IMR-90 (cell line): ENCODE data around the gene DIP2C. TPM values are rescaled to one million over a fixed set of nuclear protein-coding genes. Genes with fewer than 3 reads are reported as not detected.
"Not testable (repeated sequence)": the region's sequence is repeated elsewhere in the genome, so short reads cannot be mapped to it uniquely, and the experiment has no call there.

ENCODE experiments used
- ATAC-seq: fragments of 200-7000 bp; cut with Tn5 transposase; 2 replicates; pipeline ENCODE4 v1.9.1; 2020; ENCODE audit warnings: low read depth, mild to moderate bottlenecking, moderate library complexity
- BruUV-seq: library from RNA; stranded (reverse); fragments of 400-500 nt; replicated peaks from 2 replicates; lab custom pipeline; 2021; lab: Mats Ljungman, UMichigan
- CTCF ChIA-PET: fragments of 300-600 bp; formaldehyde crosslinking; extraction: SDS; loops from one replicate; lab custom pipeline; 2021; ENCODE audit warnings: antibody characterized with exemption; lab: Yijun Ruan, JAX
- POLR2A ChIA-PET: fragments of 300-600 bp; sonication (Branson Sonifier 250); formaldehyde crosslinking; loops from one replicate; lab custom pipeline; 2022; ENCODE audit warnings: antibody characterized with exemption; ENCODE audit not compliant: unreplicated experiment; lab: Charles Lee
- DNase-seq: peaks from one replicate; pipeline ENCODE4 v3.0.0; 2013
- H2AFZ ChIP-seq: replicated peaks from 2 replicates; pipeline ENCODE3; 2013; ENCODE audit warnings: low read length, mild to moderate bottlenecking; ENCODE audit not compliant: poor library complexity
- H2AK5ac ChIP-seq: 2 replicates; pipeline ENCODE4 v1.6.1; 2013; ENCODE audit warnings: low read depth, low read length, inconsistent platforms
- H2AK9ac ChIP-seq: replicated peaks from 2 replicates; pipeline ENCODE3; 2013; ENCODE audit warnings: mild to moderate bottlenecking, low read depth, low read length, moderate library complexity; ENCODE audit not compliant: poor library complexity
- H2BK120ac ChIP-seq: 2 replicates; pipeline ENCODE4 v1.6.1; 2013; ENCODE audit warnings: low read depth, low read length, inconsistent platforms
- H2BK15ac ChIP-seq: 3 replicates; pipeline ENCODE4 v1.6.1; 2013; ENCODE audit warnings: low read depth, low read length, inconsistent platforms
- H2BK20ac ChIP-seq: 2 replicates; pipeline ENCODE4 v1.6.1; 2013; ENCODE audit warnings: low read depth, mild to moderate bottlenecking, inconsistent platforms, low read length, moderate library complexity
- H2BK5ac ChIP-seq: 2 replicates; pipeline ENCODE4 v1.6.1; 2013; ENCODE audit warnings: mild to moderate bottlenecking, low read depth, low read length, inconsistent platforms; ENCODE audit not compliant: poor library complexity, severe bottlenecking
- H3K14ac ChIP-seq: replicated peaks from 2 replicates; pipeline ENCODE4 v1.6.1; 2013; ENCODE audit warnings: low read depth, low read length, inconsistent platforms
- H3K18ac ChIP-seq: 2 replicates; pipeline ENCODE4 v1.6.1; 2013; ENCODE audit warnings: low read depth, low read length, control low read depth
- H3K23ac ChIP-seq: 2 replicates; pipeline ENCODE4 v1.6.1; 2013; ENCODE audit warnings: low read depth, low read length, inconsistent platforms
- H3K27ac ChIP-seq: 2 replicates; pipeline ENCODE4 v1.5.1; 2013; ENCODE audit warnings: mild to moderate bottlenecking, control low read depth, low read length; ENCODE audit not compliant: insufficient read depth
- H3K27me3 ChIP-seq: 2 replicates; pipeline ENCODE4 v1.6.1; 2013; ENCODE audit warnings: low read length; ENCODE audit not compliant: control insufficient read depth, insufficient read depth
- H3K36me3 ChIP-seq: 2 replicates; pipeline ENCODE4 v1.6.1; 2013; ENCODE audit warnings: low read length, mixed read lengths; ENCODE audit not compliant: control insufficient read depth, insufficient read depth
- H3K4ac ChIP-seq: 2 replicates; pipeline ENCODE4 v1.6.1; 2013; ENCODE audit warnings: low read depth, low read length, inconsistent platforms
- H3K4me1 ChIP-seq: 2 replicates; pipeline ENCODE4 v1.6.1; 2013; ENCODE audit warnings: low read length, mixed read lengths; ENCODE audit not compliant: control insufficient read depth, insufficient read depth
- H3K4me2 ChIP-seq: 2 replicates; pipeline ENCODE4 v1.6.1; 2013; ENCODE audit warnings: low read depth, mild to moderate bottlenecking, control low read depth, low read length, moderate library complexity
- H3K4me3 ChIP-seq: 2 replicates; pipeline ENCODE4 v1.5.1; 2013; ENCODE audit warnings: low read depth, mild to moderate bottlenecking, control low read depth, low read length, moderate library complexity; ENCODE audit not compliant: insufficient read depth
- H3K56ac ChIP-seq: 2 replicates; pipeline ENCODE4 v1.6.1; 2013; ENCODE audit warnings: low read length, inconsistent platforms; ENCODE audit not compliant: insufficient read depth; ENCODE audit errors: extremely low read depth
- H3K79me1 ChIP-seq, 2 experiments: 2 replicates each; pipeline ENCODE4 v1.6.1; 2013; ENCODE audit warnings: low read length in 2 of 2, inconsistent platforms in 1 of 2, low read depth in 1 of 2
- H3K9ac ChIP-seq: 2 replicates; pipeline ENCODE4 v1.6.1; 2013; ENCODE audit warnings: low read depth, low read length, control low read depth
- H3K9me1 ChIP-seq: 2 replicates; pipeline ENCODE4 v1.6.1; 2013; ENCODE audit warnings: low read length, inconsistent platforms; ENCODE audit not compliant: insufficient read depth
- H3K9me3 ChIP-seq: 2 replicates; pipeline ENCODE4 v1.6.1; 2013; ENCODE audit warnings: low read length; ENCODE audit not compliant: control insufficient read depth, insufficient read depth
- H4K20me1 ChIP-seq: 2 replicates; pipeline ENCODE4 v1.6.1; 2013; ENCODE audit warnings: low read length, inconsistent platforms; ENCODE audit not compliant: insufficient read depth
- H4K5ac ChIP-seq: 2 replicates; pipeline ENCODE4 v1.6.1; 2013; ENCODE audit warnings: mild to moderate bottlenecking, low read depth, low read length, control low read depth
- H4K8ac ChIP-seq, 2 experiments: 2 replicates each; pipeline ENCODE4 v1.6.1; 2013; ENCODE audit warnings: low read depth in 2 of 2, low read length in 2 of 2, control low read depth in 1 of 2, inconsistent platforms in 1 of 2
- H4K91ac ChIP-seq: 2 replicates; pipeline ENCODE4 v1.6.1; 2013; ENCODE audit warnings: low read depth, low read length, inconsistent platforms; ENCODE audit not compliant: insufficient read depth
- CEBPB ChIP-seq: IDR thresholded peaks from 2 replicates; pipeline ENCODE4 v1.6.1; 2012; ENCODE audit warnings: low read depth, low read length, improper control_type of control experiment
- WGBS, 2 experiments: methylation state at CpG; one replicate each; pipeline versions ENCODE4 v1.1.5 to v1.1.7; 2013; ENCODE audit warnings: missing lambda C conversion rate in 2 of 2; ENCODE audit not compliant: insufficient read length in 1 of 2; ENCODE audit errors: extremely low coverage in 2 of 2; 5-methylcytosine and 5-hydroxymethylcytosine counted together
- dilution Hi-C: fragments of 300-500 bp; cut with HindIII; formaldehyde crosslinking; loops from one replicate; pipeline ENCODE4 v1.14.3; 2018; ENCODE audit warnings: low sequenced_read_pairs; ENCODE audit not compliant: unreplicated experiment
- in situ Hi-C: fragments of 300-500 bp; cut with MboI; formaldehyde crosslinking; loops from 3 replicates; pipeline ENCODE4 v1.14.3; 2019; ENCODE audit warnings: low sequenced_read_pairs, inconsistent platforms, mixed read lengths
- intact Hi-C: fragments of 100-400 bp; cut with micrococcal nuclease; formaldehyde crosslinking; loops from 2 replicates; pipeline ENCODE4 v1.10.0; 2022
- polyA plus RNA-seq, 3 experiments: library from polyadenylated mRNA; depleted of rRNA; stranded (reverse); fragments of >200 nt; gene quantifications; 2 replicates each; pipeline ENCODE4 v1.2.3, GENCODE V29; 2012; ENCODE audit warnings: low replicate concordance in 1 of 3
- total RNA-seq: library from RNA; depleted of rRNA; stranded (reverse); fragments of >200 nt; gene quantifications from 2 replicates; pipeline ENCODE4 v1.2.3, GENCODE V29; 2012

DIP2C gene
- total and polyA plus RNA-seq, 2 of the 4 experiments (the other 2 are of a cell fraction): 8.6 to 17.3 TPM

DNA sequence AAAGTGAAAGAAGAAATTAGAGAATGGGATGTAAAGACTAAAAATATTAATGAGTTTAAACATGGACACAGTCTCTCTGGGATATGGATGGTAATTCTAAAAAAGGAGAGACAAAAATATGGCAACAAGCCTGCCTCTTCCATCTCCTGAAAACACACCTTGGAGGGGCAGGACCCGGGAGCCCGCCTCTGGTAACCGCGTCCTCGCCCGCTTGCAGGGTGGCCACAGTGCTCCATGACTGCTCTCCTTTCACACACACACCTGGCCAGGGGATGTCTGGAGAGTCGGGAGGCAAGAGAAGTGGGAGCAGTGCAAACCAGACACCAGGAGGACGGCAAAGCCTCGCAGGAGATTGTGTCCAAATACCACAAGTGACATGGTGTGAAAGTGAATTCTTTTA lies 387.9 kb downstream of the DIP2C start:
- no peak overlapping the region for H2AK5ac ChIP-seq
- H3K14ac ChIP-seq: no peak overlapping the region
- no peak overlapping the region for H4K91ac ChIP-seq
- peaks cover 25% of the 10 kb centered on the region for H3K36me3 ChIP-seq
- no peak overlapping the region for H2AK9ac ChIP-seq
- no peak overlapping the region for H4K5ac ChIP-seq
- peaks cover 3% of the 10 kb centered on the region; the same call in 1 of the 2 replicates for H4K20me1 ChIP-seq
- H2BK5ac ChIP-seq: no peak overlapping the region
- dilution Hi-C loops (no loop called here), intact Hi-C loops (no loop called here), in situ Hi-C loops (no loop called here)
- no peak overlapping the region for H3K4me3 ChIP-seq
- H3K56ac ChIP-seq: no peak overlapping the region
- no peak overlapping the region for H4K8ac ChIP-seq
- H3K9me1 ChIP-seq: peaks cover 28% of the 10 kb centered on the region
- no TSS peak for BruUV-seq
- ChIA-PET POLR2A (no interaction called here), CTCF (no interaction called here)
- no peaks in the 10 kb centered on the region for H3K9me3 ChIP-seq
- 93% methylated on average over 3 of the region's 9 CpGs; no CpG with 5 or more reads in 1 of the 2 experiments for WGBS, 2 experiments
- H3K4me2 ChIP-seq: no peak overlapping the region
- H2BK120ac ChIP-seq: no peak overlapping the region
- no peak overlapping the region for H3K23ac ChIP-seq
- H2BK20ac ChIP-seq: no peak overlapping the region
- H2BK15ac ChIP-seq: no peak overlapping the region
- H3K9ac ChIP-seq: no peak overlapping the region
- H3K4me1 ChIP-seq: peaks cover 9% of the 10 kb centered on the region
- no peak overlapping the region for H3K27ac ChIP-seq
- TF ChIP-seq CEBPB: no peak
- H3K4ac ChIP-seq: no peak overlapping the region
- H3K27me3 ChIP-seq: no peaks in the 10 kb centered on the region
- H3K18ac ChIP-seq: no peak overlapping the region
- no peak for ATAC-seq
- peaks cover 7 to 48% of the 10 kb centered on the region in 2 experiments; a peak in 3 of 4 replicates for H3K79me1 ChIP-seq
- H2AFZ ChIP-seq: no peak overlapping the region
- no peak for DNase-seq

- POLR2A ChIA-PET, H3K27me3 ChIP-seq, H3K9ac ChIP-seq, H3K4ac ChIP-seq, H3K9me3 ChIP-seq, H2BK15ac ChIP-seq, H3K18ac ChIP-seq, H2AFZ ChIP-seq, H3K56ac ChIP-seq, DNase-seq, H2BK5ac ChIP-seq, H3K23ac ChIP-seq, H3K14ac ChIP-seq, BruUV-seq, H2AK5ac ChIP-seq, H4K91ac ChIP-seq, H4K8ac ChIP-seq, H3K4me2 ChIP-seq, H2AK9ac ChIP-seq, dilution Hi-C loops, ATAC-seq, H3K27ac ChIP-seq, H3K4me3 ChIP-seq, H4K5ac ChIP-seq, CTCF ChIA-PET, H2BK120ac ChIP-seq, intact Hi-C loops, H4K20me1 ChIP-seq, in situ Hi-C loops, H3K4me1 ChIP-seq, H2BK20ac ChIP-seq: not testable (repeated sequence)
- Histone ChIP-seq H3K36me3 (peaks cover 22% of the 10 kb centered on the region), H3K79me1 (peaks cover 7 to 42% of the 10 kb centered on the region in 2 experiments; a peak in 3 of 4 replicates), H3K9me1 (peaks cover 26% of the 10 kb centered on the region)
- 96% methylated on average over 9 of the region's 31 CpGs; no CpG with 5 or more reads in 1 of the 2 experiments for WGBS, 2 experiments
Observed at GRCh38 chr10:300580-300979, 388.9 kb downstream of the DIP2C start.
